H7 (cell line): ENCODE data around the gene ELL. TPM values are rescaled to one million over a fixed set of nuclear protein-coding genes. Genes with fewer than 3 reads are reported as not detected.

Experiments used
- DNase-seq: peaks from one replicate; pipeline ENCODE4 v3.0.0; 2012
- H3K27me3 ChIP-seq: 2 replicates; pipeline ENCODE4 v1.6.0; 2011; ENCODE audit warnings: mild to moderate bottlenecking, low read length; ENCODE audit not compliant: control insufficient read depth, insufficient read depth
- H3K36me3 ChIP-seq: replicated peaks from 2 replicates; pipeline ENCODE4 v1.5.1; 2011; ENCODE audit warnings: low read length; ENCODE audit not compliant: control insufficient read depth, insufficient read depth
- H3K4me3 ChIP-seq: 2 replicates; pipeline ENCODE4 v1.5.1; 2011; ENCODE audit warnings: low read depth, mild to moderate bottlenecking, control low read depth, low read length, moderate library complexity; ENCODE audit not compliant: insufficient read depth
- total RNA-seq: library from RNA; depleted of rRNA; stranded (reverse); fragments of >200 nt; shearing (Covaris generic); gene quantifications from 2 replicates; pipeline ENCODE4 v1.2.3, GENCODE V29; 2014

The ELL gene
- total RNA-seq, 1 experiment from 2014 or later = 17.0 TPM

DNA sequence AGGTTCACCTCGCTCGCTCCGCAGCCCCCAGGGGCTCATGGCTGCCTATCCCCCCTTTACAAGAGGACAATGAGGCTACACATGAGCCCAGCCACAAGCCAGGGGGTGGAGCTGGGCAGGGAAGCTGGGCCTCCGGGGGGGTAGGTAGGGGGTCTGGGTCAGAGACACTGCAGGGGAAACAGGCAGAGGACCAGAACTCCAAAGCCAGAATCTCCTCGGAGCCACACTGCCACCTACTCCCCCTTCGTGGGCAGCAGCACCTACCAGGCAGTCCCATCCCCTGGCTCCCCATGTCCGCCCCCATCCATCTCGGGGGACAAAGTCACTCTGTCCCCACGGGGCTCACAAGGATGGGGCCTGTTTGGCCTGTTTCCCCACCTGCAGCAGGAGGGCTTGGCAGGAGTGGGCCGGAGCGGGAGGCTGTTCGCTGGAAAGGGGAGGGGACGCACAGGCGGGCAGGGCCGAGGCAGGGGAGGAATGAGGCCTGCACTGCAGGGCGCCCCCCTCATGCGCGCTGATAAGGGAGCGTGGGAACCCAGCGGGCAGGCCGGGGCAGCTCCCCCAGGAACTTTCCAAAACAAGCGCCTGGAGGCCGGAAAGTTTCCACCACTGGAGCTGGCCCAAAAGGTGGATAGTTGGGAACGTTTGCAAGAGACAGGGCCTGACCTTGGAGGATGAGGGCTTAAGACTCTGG lies 83.4 kb downstream of the ELL start:
- peak; percentile 91 for DNase-seq
- H3K36me3 ChIP-seq = peaks cover 9% of the 10 kb centered on the region
- H3K4me3 ChIP-seq = peak overlapping the region; percentile 97
- no peaks in the 10 kb centered on the region for H3K27me3 ChIP-seq

DNA sequence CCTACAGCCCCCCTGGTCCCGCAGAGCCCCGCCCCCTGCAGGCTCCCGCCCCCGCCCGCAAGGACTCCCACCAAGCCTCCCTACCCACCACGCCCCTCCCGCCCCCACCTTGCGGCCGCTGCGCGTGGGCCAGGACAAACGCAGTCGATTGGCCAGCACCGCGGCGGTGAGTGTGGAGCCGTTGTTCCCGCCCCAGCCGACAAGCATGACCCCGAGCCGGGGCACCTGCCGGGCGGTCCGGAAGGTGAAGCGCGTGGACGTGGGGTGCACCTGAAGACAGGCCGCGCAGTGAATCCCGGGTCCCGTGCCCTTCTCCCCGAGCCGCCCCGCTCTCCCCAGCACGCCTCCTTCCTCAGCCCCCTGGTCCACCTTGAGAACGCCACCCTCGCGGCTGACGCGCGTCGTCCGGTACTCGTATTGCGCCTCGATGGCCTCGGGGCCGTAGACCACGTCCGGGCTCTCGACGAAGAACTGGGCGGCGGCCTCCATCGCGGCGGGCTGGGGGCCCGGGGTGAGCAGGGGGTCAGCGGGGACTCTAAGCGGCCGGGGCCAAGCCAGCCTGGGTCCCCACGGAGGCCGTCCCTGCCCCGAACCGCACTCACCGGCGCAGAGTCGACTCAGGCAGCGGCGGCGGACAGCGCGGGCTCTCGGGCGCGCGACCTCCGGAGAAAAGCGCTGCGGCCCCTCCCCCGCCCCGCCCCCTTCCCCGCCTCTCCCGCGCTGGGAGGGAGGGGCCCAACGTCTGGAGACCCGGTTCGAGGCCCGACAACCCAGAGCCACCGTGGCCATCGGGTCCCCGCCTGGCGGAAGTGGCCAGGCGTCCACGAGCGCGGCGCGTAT lies 84.2 kb downstream of the ELL start, which contains the start of gene ISYNA1:
TSS of gene ISYNA1 (minus strand) at position 643 of the 840 bp plus-strand sequence. CDS start at position 489, 154 bp downstream.
- no peaks in the 10 kb centered on the region for H3K27me3 ChIP-seq
- DNase-seq = peak; percentile 97
- peak within 1 kb of the TSS; percentile 97 for H3K4me3 ChIP-seq
- peaks cover 9% of the 10 kb centered on the region for H3K36me3 ChIP-seq

DNA sequence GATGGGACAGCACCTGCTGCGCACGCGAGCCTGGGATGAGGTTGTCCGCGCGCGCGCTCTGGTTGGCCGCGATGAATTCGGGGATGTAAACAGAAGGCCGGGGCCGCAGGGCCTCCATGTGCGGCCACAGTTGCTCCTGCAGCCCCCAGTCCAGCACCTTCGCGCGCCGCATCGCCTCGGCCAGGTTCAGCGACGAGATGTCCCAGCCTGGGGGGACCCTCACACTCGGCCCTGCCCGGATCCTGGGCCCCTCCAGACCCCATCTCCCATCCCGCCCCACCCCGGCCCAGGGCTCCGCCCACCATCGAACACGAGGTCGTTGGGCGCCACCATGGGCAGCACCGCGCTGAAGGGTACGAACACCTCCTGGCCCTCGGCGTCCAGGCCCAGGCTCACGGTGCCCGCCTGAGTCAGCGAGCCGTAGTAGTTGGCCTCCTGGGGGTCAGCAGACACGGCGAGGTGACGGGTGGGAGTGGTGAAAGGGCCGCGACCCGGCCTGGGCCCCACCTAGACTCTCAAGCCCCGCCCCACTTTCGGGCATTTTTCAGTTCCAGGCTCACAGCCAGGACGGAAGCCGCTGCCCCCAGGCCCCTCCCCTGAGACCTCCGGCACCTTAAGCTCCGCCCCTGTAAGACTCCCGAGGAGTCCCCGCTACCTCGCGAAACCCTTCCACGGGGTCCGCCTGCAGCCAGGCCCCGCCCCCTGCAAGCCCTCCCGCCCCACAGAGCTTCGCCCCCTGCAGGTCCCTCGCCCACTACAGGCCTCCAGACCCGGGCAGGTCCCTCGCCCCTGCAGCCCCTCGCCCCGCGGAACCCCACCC lies 85.0 kb downstream of the ELL start:
- no peaks in the 10 kb centered on the region for H3K27me3 ChIP-seq
- DNase-seq = peak; percentile 98
- H3K4me3 ChIP-seq = peak overlapping the region; percentile 97

DNA sequence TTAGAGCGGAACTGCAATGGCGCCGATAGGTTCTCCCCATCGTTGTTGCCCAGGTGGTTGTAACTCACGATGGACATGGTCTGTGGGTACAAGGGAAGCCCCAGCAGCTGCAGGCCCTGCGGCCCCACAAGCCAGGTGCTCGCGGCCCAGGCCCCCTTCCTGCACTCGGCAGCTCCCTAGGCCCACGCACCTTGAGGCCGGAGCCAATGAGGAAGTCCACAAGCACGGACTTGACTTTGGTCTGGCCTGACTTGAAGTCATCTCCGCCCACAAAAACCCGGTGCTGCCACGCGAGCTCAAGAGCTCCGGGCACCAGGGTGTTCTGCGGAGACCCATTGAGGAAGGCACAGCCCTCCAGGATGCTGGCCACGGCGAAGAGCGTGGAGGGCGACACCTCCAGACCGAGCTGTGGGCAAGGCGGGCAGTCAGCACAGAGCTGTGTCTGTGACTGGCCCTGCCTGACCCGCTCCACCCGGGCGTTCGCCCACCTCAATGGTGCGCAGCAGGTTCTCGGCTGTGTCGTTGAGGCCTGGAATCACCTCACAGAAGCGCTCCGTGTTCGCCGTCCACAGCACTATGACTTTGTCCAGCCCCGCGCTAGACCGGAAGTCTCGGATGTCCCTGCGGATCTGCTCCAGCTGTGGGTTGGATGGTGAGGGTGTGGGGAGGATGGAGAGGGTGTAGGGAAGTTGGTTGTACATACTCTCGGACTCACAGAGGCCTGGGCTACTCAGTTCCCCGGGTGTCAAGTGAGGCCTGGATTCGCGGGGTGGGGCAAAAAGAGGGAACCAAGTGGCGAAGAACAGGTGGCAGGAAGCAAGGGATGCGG lies 85.8 kb downstream of the ELL start:
- no peak for DNase-seq
- H3K27me3 ChIP-seq = no peaks in the 10 kb centered on the region
- peaks cover 9% of the 10 kb centered on the region for H3K36me3 ChIP-seq
- H3K4me3 ChIP-seq = peak overlapping the region; percentile 97

More for the DNA sequence above, 85.0 kb downstream of the ELL start:
- peaks cover 9% of the 10 kb centered on the region for H3K36me3 ChIP-seq

- DNase-seq = no peak
- H3K36me3 ChIP-seq = peaks cover 9% of the 10 kb centered on the region
- H3K27me3 ChIP-seq = no peaks in the 10 kb centered on the region
- H3K4me3 ChIP-seq = no peak overlapping the region
These were observed 86.6 kb downstream of the ELL start for GRCh38 chr19:18435178-18435841.

- Histone ChIP-seq H3K4me3 (peak overlapping the region; percentile 53), H3K36me3 (peaks cover 9% of the 10 kb centered on the region), H3K27me3 (no peaks in the 10 kb centered on the region)
- no peak for DNase-seq
These were observed 87.3 kb downstream of the ELL start for GRCh38 chr19:18434411-18435175.

- DNase-seq = peak; percentile 92
- Histone ChIP-seq H3K36me3 (peaks cover 9% of the 10 kb centered on the region), H3K4me3 (peak overlapping the region; percentile 53), H3K27me3 (no peaks in the 10 kb centered on the region)
These were observed 88.0 kb downstream of the ELL start for GRCh38 chr19:18433735-18434398.

GRCh38 chr19:18433015-18433691 lies 88.7 kb downstream of the ELL start:
- no peaks in the 10 kb centered on the region for H3K27me3 ChIP-seq
- H3K4me3 ChIP-seq = peak overlapping the region; percentile 53
- DNase-seq = peak; percentile 89
- H3K36me3 ChIP-seq = peaks cover 9% of the 10 kb centered on the region

DNA sequence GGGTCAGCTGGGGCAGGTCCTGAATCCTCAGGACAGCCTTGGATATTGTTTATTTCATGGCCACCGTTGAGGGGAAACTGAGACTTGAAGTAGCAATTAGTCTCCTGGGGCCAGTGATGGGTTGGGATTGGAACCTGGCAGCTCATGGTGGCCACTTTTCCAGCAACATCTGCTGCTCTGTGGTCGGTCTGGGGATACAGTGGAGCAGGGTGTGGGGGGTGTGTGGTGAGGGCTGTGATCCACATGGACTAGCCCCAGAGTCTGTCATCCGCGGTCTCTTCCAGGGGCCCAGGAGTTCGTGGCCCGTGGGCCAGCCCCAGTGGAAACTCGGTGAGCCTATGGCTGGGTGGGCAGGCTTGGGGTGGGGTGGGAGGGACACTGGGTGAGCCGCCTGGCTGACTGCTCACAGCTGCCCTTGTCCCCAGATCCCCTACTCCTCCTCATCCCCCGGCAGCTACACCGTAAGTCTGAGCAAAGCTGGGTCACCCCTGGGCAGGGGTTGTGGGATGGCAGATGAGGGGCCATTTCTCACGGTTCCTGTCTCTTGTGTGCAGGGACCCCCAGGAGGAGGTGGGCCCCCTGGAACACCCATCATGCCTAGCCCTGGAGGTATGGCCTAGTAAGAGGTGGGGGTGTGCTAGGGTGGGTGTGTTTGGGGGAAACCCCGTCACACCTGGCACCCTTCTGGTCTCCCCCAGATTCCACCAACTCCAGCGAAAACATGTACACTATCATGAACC lies 89.4 kb downstream of the ELL start:
- peaks cover 9% of the 10 kb centered on the region for H3K36me3 ChIP-seq
- peak overlapping the region; percentile 53 for H3K4me3 ChIP-seq
- DNase-seq = peak; percentile 68
- H3K27me3 ChIP-seq = no peaks in the 10 kb centered on the region

GRCh38 chr19:18431351-18432197 lies 90.3 kb downstream of the ELL start:
- DNase-seq = peak; percentile 77
- no peak overlapping the region for H3K4me3 ChIP-seq
- no peaks in the 10 kb centered on the region for H3K27me3 ChIP-seq
- H3K36me3 ChIP-seq = peaks cover 9% of the 10 kb centered on the region
